IMR-90 (cell line): ENCODE results near the gene TCF12. TPM values are rescaled to one million over a fixed set of nuclear protein-coding genes. Genes with fewer than 3 reads are reported as not detected.

ENCODE experiments used
- ATAC-seq: fragments of 200-7000 bp; cut with Tn5 transposase; 2 replicates; pipeline ENCODE4 v1.9.1; 2020; ENCODE audit warnings: low read depth, mild to moderate bottlenecking, moderate library complexity
- BruUV-seq: library from RNA; stranded (reverse); fragments of 400-500 nt; replicated peaks from 2 replicates; lab custom pipeline; 2021; lab: Mats Ljungman, UMichigan
- CTCF ChIA-PET: fragments of 300-600 bp; formaldehyde crosslinking; extraction: SDS; loops from one replicate; lab custom pipeline; 2021; ENCODE audit warnings: antibody characterized with exemption; lab: Yijun Ruan, JAX
- POLR2A ChIA-PET: fragments of 300-600 bp; sonication (Branson Sonifier 250); formaldehyde crosslinking; loops from one replicate; lab custom pipeline; 2022; ENCODE audit warnings: antibody characterized with exemption; ENCODE audit not compliant: unreplicated experiment; lab: Charles Lee
- DNase-seq: peaks from one replicate; pipeline ENCODE4 v3.0.0; 2013
- H2AFZ ChIP-seq: replicated peaks from 2 replicates; pipeline ENCODE3; 2013; ENCODE audit warnings: low read length, mild to moderate bottlenecking; ENCODE audit not compliant: poor library complexity
- H2AK5ac ChIP-seq: 2 replicates; pipeline ENCODE4 v1.6.1; 2013; ENCODE audit warnings: low read depth, low read length, inconsistent platforms
- H2AK9ac ChIP-seq: replicated peaks from 2 replicates; pipeline ENCODE3; 2013; ENCODE audit warnings: mild to moderate bottlenecking, low read depth, low read length, moderate library complexity; ENCODE audit not compliant: poor library complexity
- H2BK120ac ChIP-seq: 2 replicates; pipeline ENCODE4 v1.6.1; 2013; ENCODE audit warnings: low read depth, low read length, inconsistent platforms
- H2BK15ac ChIP-seq: 3 replicates; pipeline ENCODE4 v1.6.1; 2013; ENCODE audit warnings: low read depth, low read length, inconsistent platforms
- H2BK20ac ChIP-seq: 2 replicates; pipeline ENCODE4 v1.6.1; 2013; ENCODE audit warnings: low read depth, mild to moderate bottlenecking, inconsistent platforms, low read length, moderate library complexity
- H2BK5ac ChIP-seq: 2 replicates; pipeline ENCODE4 v1.6.1; 2013; ENCODE audit warnings: mild to moderate bottlenecking, low read depth, low read length, inconsistent platforms; ENCODE audit not compliant: poor library complexity, severe bottlenecking
- H3K14ac ChIP-seq: replicated peaks from 2 replicates; pipeline ENCODE4 v1.6.1; 2013; ENCODE audit warnings: low read depth, low read length, inconsistent platforms
- H3K18ac ChIP-seq: 2 replicates; pipeline ENCODE4 v1.6.1; 2013; ENCODE audit warnings: low read depth, low read length, control low read depth
- H3K23ac ChIP-seq: 2 replicates; pipeline ENCODE4 v1.6.1; 2013; ENCODE audit warnings: low read depth, low read length, inconsistent platforms
- H3K27ac ChIP-seq: 2 replicates; pipeline ENCODE4 v1.5.1; 2013; ENCODE audit warnings: mild to moderate bottlenecking, control low read depth, low read length; ENCODE audit not compliant: insufficient read depth
- H3K27me3 ChIP-seq: 2 replicates; pipeline ENCODE4 v1.6.1; 2013; ENCODE audit warnings: low read length; ENCODE audit not compliant: control insufficient read depth, insufficient read depth
- H3K36me3 ChIP-seq: 2 replicates; pipeline ENCODE4 v1.6.1; 2013; ENCODE audit warnings: low read length, mixed read lengths; ENCODE audit not compliant: control insufficient read depth, insufficient read depth
- H3K4ac ChIP-seq: 2 replicates; pipeline ENCODE4 v1.6.1; 2013; ENCODE audit warnings: low read depth, low read length, inconsistent platforms
- H3K4me1 ChIP-seq: 2 replicates; pipeline ENCODE4 v1.6.1; 2013; ENCODE audit warnings: low read length, mixed read lengths; ENCODE audit not compliant: control insufficient read depth, insufficient read depth
- H3K4me2 ChIP-seq: 2 replicates; pipeline ENCODE4 v1.6.1; 2013; ENCODE audit warnings: low read depth, mild to moderate bottlenecking, control low read depth, low read length, moderate library complexity
- H3K4me3 ChIP-seq: 2 replicates; pipeline ENCODE4 v1.5.1; 2013; ENCODE audit warnings: low read depth, mild to moderate bottlenecking, control low read depth, low read length, moderate library complexity; ENCODE audit not compliant: insufficient read depth
- H3K56ac ChIP-seq: 2 replicates; pipeline ENCODE4 v1.6.1; 2013; ENCODE audit warnings: low read length, inconsistent platforms; ENCODE audit not compliant: insufficient read depth; ENCODE audit errors: extremely low read depth
- H3K79me1 ChIP-seq, 2 experiments: 2 replicates each; pipeline ENCODE4 v1.6.1; 2013; ENCODE audit warnings: low read length in 2 of 2, inconsistent platforms in 1 of 2, low read depth in 1 of 2
- H3K9ac ChIP-seq: 2 replicates; pipeline ENCODE4 v1.6.1; 2013; ENCODE audit warnings: low read depth, low read length, control low read depth
- H3K9me1 ChIP-seq: 2 replicates; pipeline ENCODE4 v1.6.1; 2013; ENCODE audit warnings: low read length, inconsistent platforms; ENCODE audit not compliant: insufficient read depth
- H3K9me3 ChIP-seq: 2 replicates; pipeline ENCODE4 v1.6.1; 2013; ENCODE audit warnings: low read length; ENCODE audit not compliant: control insufficient read depth, insufficient read depth
- H4K20me1 ChIP-seq: 2 replicates; pipeline ENCODE4 v1.6.1; 2013; ENCODE audit warnings: low read length, inconsistent platforms; ENCODE audit not compliant: insufficient read depth
- H4K5ac ChIP-seq: 2 replicates; pipeline ENCODE4 v1.6.1; 2013; ENCODE audit warnings: mild to moderate bottlenecking, low read depth, low read length, control low read depth
- H4K8ac ChIP-seq, 2 experiments: 2 replicates each; pipeline ENCODE4 v1.6.1; 2013; ENCODE audit warnings: low read depth in 2 of 2, low read length in 2 of 2, control low read depth in 1 of 2, inconsistent platforms in 1 of 2
- H4K91ac ChIP-seq: 2 replicates; pipeline ENCODE4 v1.6.1; 2013; ENCODE audit warnings: low read depth, low read length, inconsistent platforms; ENCODE audit not compliant: insufficient read depth
- CHD1 ChIP-seq: IDR thresholded peaks from 2 replicates; pipeline ENCODE4 v1.6.1; 2012; ENCODE audit warnings: low read depth, low read length, improper control_type of control experiment
- MXI1 ChIP-seq: IDR thresholded peaks from 2 replicates; pipeline ENCODE4 v1.6.1; 2012; ENCODE audit warnings: low read depth, mild to moderate bottlenecking, low read length, moderate library complexity, borderline replicate concordance
- POLR2A ChIP-seq: IDR thresholded peaks from 2 replicates; pipeline ENCODE4 v1.6.1; 2012; ENCODE audit warnings: mild to moderate bottlenecking, low read depth, low read length
- WGBS, 2 experiments: methylation state at CpG; one replicate each; pipeline versions ENCODE4 v1.1.5 to v1.1.7; 2013; ENCODE audit warnings: missing lambda C conversion rate in 2 of 2; ENCODE audit not compliant: insufficient read length in 1 of 2; ENCODE audit errors: extremely low coverage in 2 of 2; 5-methylcytosine and 5-hydroxymethylcytosine counted together
- dilution Hi-C: fragments of 300-500 bp; cut with HindIII; formaldehyde crosslinking; loops from one replicate; pipeline ENCODE4 v1.14.3; 2018; ENCODE audit warnings: low sequenced_read_pairs; ENCODE audit not compliant: unreplicated experiment
- in situ Hi-C: fragments of 300-500 bp; cut with MboI; formaldehyde crosslinking; loops from 3 replicates; pipeline ENCODE4 v1.14.3; 2019; ENCODE audit warnings: low sequenced_read_pairs, inconsistent platforms, mixed read lengths
- intact Hi-C: fragments of 100-400 bp; cut with micrococcal nuclease; formaldehyde crosslinking; loops from 2 replicates; pipeline ENCODE4 v1.10.0; 2022
- polyA plus RNA-seq, 3 experiments: library from polyadenylated mRNA; depleted of rRNA; stranded (reverse); fragments of >200 nt; gene quantifications; 2 replicates each; pipeline ENCODE4 v1.2.3, GENCODE V29; 2012; ENCODE audit warnings: low replicate concordance in 1 of 3
- total RNA-seq: library from RNA; depleted of rRNA; stranded (reverse); fragments of >200 nt; gene quantifications from 2 replicates; pipeline ENCODE4 v1.2.3, GENCODE V29; 2012
- TF ChIP-seq, protein P1 (sequence below): fragments of 150-350 bp; IDR thresholded peaks from 2 replicates; pipeline ENCODE4 v1.6.1; 2016; ENCODE audit warnings: low read depth, mild to moderate bottlenecking, low read length, moderate library complexity, borderline replicate concordance

TCF12 gene
- total and polyA plus RNA-seq, 2 of the 4 experiments (the other 2 are of a cell fraction): 79.4 to 160 TPM

DNA sequence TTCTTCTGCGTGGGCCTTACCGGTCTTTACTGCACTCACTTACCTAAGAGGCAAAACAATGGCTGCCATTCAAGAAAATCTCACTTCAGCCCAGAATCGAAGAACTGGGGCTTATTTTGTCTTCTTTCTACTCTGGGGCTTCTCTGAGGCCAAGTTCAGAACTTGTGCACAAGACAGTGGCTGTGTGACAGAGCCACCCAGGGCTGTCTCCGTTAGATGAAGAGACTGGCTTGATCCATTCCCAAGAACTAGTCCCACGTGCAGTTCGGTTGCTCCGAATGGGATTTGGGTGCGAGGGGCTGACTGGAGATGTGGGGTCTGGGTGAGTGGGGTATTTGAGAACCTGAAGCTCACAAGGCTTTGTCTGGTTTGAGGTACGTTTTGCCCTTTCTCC lies 795 bp upstream of the TCF12 start:
- Histone ChIP-seq H2BK20ac (no peak overlapping the region), H3K9me3 (no peaks in the 10 kb centered on the region), H3K9me1 (no peaks in the 10 kb centered on the region), H3K23ac (peak overlapping the region; percentile 89), H2BK15ac (peak overlapping the region; percentile 77; the same call in 1 of the 3 replicates), H3K4ac (peak overlapping the region; percentile 84), H3K4me1 (0 out of 2 replicates have a peak, but pooled peaks cover 5% of the 10 kb centered on the region), H3K27ac (peak overlapping the region; percentile 81), H3K79me1 (peaks cover 5 to 24% of the 10 kb centered on the region in 2 experiments; a peak in 2 of 4 replicates), H3K14ac (peak overlapping the region; percentile 97), H2AFZ (peak overlapping the region; percentile 98), H4K20me1 (peaks cover 8% of the 10 kb centered on the region), H3K27me3 (no peaks in the 10 kb centered on the region), H2BK5ac (peak overlapping the region; percentile 70), H3K9ac (peak overlapping the region; percentile 74), H4K5ac (peak overlapping the region; percentile 86), H3K4me2 (peak overlapping the region; percentile 80), H4K8ac (peak overlapping the region; percentile 85 to 90), H3K18ac (peak overlapping the region; percentile 69), H2AK5ac (peak overlapping the region; percentile 3), H3K4me3 (peak overlapping the region; percentile 97), H2BK120ac (peak overlapping the region; percentile 90), H2AK9ac (peak overlapping the region; percentile 93), H4K91ac (peak overlapping the region; percentile 91), H3K56ac (peak overlapping the region; percentile 48), H3K36me3 (no peaks in the 10 kb centered on the region)
- no CpG with 5 or more reads among the region's 9 CpGs for WGBS, 2 experiments
- ChIA-PET POLR2A (interaction anchor here (0.7 to 1.9 kb wide), 2 partner anchors 30 to 160 kb away, joined by 3 to 6 read pairs; no protein-coding TSS in a partner anchor), CTCF (interaction anchor here (0.8 to 0.9 kb wide), 2 partner anchors 220 to 427 kb away, joined by 3 read pairs; no protein-coding TSS in a partner anchor)
- dilution Hi-C loops: no loop called here
- in situ Hi-C loops: loop anchor here (25.0 kb wide), 1 partner anchor 620 kb away; no protein-coding TSS in a partner anchor
- ATAC-seq (no peak), DNase-seq (no peak)
- TF ChIP-seq MXI1 (no peak), POLR2A (no peak), CHD1 (no peak)
- TF ChIP-seq, protein P1, sequence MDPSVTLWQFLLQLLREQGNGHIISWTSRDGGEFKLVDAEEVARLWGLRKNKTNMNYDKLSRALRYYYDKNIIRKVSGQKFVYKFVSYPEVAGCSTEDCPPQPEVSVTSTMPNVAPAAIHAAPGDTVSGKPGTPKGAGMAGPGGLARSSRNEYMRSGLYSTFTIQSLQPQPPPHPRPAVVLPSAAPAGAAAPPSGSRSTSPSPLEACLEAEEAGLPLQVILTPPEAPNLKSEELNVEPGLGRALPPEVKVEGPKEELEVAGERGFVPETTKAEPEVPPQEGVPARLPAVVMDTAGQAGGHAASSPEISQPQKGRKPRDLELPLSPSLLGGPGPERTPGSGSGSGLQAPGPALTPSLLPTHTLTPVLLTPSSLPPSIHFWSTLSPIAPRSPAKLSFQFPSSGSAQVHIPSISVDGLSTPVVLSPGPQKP: no peak
- BruUV-seq: TSS peak; percentile 29
- intact Hi-C loops: loop anchor here (1.0 to 5.0 kb wide), 6 partner anchors 30 to 427 kb away; partner anchors contain the start of gene ZNF280D
